NCI-H2196 treated with DMSO at 0.1 percent for 48 hours (cell line): ENCODE data around the gene CHDH.

Experiments
- DNase-seq: peaks from one replicate; lab custom pipeline; 2025; ENCODE audit not compliant: unreplicated experiment; lab: John Stamatoyannopoulos, UW

The CHDH gene

DNA sequence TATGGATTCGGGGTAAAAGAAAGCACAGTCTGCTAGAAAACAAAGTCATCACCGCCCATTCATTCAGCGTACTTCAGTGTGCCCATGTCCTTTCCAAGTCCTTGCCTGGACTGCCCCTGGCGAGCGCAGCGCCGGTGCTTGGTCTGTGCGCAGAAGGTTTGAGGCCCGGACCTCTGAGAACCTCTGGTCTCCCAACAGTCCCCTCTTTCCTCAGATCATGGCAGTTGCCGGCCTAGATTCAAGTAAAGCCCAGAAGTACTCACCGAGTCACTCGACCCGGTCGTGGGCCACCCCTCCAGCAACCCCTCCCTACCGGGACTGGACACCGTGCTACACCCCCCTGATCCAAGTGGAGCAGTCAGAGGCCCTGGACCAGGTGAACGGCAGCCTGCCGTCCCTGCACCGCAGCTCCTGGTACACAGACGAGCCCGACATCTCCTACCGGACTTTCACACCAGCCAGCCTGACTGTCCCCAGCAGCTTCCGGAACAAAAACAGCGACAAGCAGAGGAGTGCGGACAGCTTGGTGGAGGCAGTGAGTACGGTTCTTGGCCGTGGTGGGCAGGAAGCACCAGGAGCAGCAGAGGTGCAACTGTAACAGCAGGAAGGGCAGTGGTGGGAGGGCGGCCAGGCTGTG is 36.3 kb downstream of the CHDH start:
- no peak for DNase-seq

- DNase-seq = no peak
Observed at GRCh38 chr3:53809267-53809666, 37.0 kb downstream of the CHDH start.

DNA sequence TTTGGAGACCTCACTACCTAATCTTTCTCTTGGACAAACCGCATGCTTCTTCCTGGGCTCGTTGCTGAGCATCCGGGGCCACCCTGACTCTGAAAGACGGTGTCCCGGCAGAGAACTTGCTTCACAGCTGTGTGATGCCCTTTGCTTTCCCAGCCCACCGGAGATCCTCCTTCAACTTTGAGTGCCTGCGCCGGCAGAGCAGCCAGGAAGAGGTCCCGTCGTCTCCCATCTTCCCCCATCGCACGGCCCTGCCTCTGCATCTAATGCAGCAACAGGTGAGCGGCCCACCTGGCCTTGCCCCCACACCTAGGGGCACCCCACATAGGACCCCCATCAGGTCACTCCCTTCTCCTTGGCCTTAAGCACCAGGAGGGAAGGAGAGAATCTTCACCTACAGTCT is 37.7 kb downstream of the CHDH start:
- DNase-seq = no peak

- DNase-seq = no peak
Observed at GRCh38 chr3:53807117-53807810, 39.0 kb downstream of the CHDH start.

GRCh38 chr3:53806182-53807116 is 39.8 kb downstream of the CHDH start:
- no peak for DNase-seq

- no peak for DNase-seq
Observed at GRCh38 chr3:53805463-53806159, 40.6 kb downstream of the CHDH start.

DNA sequence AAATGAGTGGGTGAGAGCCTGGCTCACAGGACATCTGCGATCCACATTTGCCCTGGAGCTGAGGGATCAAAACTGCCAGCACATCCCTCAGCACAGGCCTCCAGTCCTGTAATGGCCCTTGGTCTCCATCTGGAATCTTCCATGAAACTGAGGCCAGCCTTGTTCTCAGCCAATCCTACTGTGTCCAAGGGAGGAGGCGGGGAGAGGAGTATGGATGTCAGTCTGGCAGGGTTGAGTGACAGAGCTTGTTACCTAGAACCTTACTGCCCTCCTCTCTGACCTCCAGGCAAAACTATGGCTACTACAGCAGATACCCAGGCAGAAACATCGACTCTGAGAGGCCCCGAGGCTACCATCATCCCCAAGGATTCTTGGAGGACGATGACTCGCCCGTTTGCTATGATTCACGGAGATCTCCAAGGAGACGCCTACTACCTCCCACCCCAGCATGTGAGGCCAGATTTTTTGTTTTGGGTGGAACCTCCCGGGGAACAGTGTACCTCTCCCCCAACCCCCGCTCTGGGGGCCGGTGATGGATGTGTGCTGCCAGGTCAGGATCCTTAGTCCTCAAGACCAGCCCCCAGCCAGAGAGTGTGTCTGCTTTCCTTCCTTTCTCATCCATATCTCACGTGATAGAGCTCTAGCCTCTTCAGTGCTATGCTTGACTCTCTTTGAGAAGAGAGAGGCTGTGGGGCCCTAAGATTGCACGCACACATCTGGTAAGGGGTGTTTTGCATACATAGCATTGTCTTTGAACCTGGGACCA is 41.3 kb downstream of the CHDH start:
- no peak for DNase-seq

GRCh38 chr3:53803816-53804695 is 42.2 kb downstream of the CHDH start:
- DNase-seq = no peak

- no peak for DNase-seq
Observed at GRCh38 chr3:53803124-53803815, 42.9 kb downstream of the CHDH start.

DNA sequence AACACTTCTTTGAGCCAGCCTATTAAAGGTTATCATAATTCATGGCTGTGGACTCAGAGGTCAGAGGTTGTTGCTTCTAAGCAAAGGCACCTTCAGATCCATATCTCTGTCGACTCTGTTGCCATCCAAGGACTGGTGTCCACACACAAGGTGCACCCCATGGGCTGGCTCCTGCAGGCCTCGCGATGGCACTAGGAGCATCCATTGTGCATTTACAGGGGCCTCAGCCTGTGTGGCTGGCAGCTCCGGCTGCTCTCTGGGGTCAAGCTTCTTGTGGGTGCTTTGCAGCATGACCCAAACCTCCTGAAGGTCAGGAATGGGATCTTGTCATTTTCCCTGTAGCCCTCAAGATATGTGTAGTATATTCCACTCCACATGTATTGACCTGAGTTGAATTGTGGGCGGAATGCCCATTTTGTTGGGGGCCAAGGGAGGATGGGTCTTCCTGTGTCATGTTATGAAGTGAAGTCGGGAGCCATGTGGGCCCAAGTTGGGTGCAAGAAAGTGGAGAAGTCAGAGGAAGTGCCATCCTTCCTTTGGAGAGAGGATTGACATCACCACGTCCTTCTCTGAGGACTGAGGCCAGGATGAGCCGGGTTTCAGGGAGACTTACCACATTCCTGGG is 43.9 kb downstream of the CHDH start:
- no peak for DNase-seq

DNA sequence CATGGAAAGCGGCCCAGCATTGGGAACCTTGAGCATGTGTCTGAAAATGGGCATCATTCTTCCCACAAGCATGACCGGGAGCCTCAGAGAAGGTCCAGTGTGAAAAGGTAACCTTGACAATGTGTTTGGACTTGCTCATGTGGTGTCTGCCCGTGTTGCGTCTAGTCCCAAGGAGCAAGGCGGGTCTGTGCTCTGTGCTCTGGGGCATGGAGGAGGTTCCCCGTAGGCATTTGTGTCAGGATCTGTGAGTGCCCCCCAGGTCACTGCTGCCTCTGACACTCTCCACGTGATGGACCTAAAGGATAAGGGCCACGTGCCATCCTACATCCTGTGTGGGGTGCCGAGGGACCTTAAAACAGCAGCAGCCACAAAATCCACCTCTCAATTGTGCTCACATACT is 44.9 kb downstream of the CHDH start:
- no peak for DNase-seq

- no peak for DNase-seq
Observed at GRCh38 chr3:53800041-53800906, 45.9 kb downstream of the CHDH start.

DNA sequence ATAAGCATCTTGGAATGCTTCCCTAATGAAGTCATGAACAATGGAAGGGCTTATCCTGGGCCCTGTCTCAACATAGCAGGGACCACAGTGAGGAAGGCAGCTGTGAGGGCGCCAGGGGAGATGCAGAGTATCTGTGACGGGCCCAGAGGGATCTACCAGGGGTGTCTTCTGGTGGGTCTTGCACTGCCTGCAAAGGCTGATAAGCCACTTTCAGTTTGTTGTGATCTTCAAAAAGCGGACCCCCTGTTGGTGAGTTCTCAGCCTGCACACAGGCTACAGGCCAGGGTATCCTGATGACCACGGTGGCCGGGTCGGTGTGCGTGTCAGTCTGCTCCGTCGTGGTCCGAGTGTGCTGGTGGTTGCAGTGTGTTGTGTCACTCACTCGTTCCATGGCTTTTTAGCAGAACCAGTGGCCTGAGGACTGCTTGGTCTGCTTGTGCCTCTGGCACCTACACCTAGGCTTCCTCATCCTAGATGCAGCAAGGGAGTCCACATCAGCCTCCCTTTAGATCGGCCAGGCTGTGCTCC is 46.8 kb downstream of the CHDH start:
- DNase-seq = no peak

DNA sequence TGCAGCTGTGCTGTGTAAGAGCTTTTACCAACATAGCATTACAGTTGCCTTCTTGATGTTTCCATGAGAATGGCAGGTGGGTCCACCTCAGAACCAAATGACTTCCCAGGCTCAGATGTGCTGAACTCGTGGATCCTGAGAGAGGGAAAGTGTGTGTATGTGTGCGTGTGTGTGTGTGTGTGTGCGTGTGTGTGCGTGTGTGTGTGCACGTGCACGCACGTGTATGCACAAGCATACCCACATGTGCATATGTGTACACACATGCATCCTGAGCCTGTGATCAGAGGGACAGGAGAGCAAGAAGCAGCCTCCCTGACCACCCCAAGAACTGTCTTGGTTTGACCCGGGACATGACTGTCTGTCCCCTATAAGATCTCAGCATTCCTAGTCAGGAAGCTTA is 48.1 kb downstream of the CHDH start:
- DNase-seq = no peak

- DNase-seq = no peak
Observed at GRCh38 chr3:53795789-53796560, 50.2 kb downstream of the CHDH start.

DNA sequence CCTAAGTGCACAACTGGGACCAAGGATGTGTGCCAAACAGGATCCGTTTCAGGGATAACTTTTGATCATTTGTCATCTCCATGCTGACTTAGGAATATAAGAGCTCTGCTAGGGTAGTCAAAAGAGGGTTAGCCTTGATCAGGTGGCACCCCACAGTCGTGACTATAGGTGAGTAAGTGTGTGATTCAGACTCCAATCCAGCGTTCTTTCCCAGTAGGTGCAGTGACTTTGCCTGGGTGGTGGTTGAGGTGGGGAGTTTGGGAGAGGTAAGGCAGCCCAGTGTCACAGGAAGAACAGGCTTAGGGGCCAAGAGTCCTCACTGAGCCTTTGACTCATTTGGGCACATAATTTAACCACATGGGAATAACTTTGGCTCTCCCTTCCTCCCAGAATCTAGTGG is 51.0 kb downstream of the CHDH start:
- no peak for DNase-seq

- no peak for DNase-seq
Observed at GRCh38 chr3:53794597-53794996, 51.6 kb downstream of the CHDH start.
